MM.1S (cell line): ENCODE data around the gene KCNT1.

Experiments
- EZH2 ChIP-seq: fragments of 300-600 bp; sonication (generic); optimal IDR thresholded peaks from 2 replicates; pipeline ENCODE3; 2017; ENCODE audit warnings: low read depth, mild to moderate bottlenecking, antibody characterized with exemption, low read length, mixed read lengths
- TF ChIP-seq, protein P1 (sequence below): fragments of 300-600 bp; sonication (generic); IDR thresholded peaks from 2 replicates; pipeline ENCODE4 v1.5.1; 2016; ENCODE audit warnings: antibody characterized with exemption, low read length, mixed read lengths

DNA sequence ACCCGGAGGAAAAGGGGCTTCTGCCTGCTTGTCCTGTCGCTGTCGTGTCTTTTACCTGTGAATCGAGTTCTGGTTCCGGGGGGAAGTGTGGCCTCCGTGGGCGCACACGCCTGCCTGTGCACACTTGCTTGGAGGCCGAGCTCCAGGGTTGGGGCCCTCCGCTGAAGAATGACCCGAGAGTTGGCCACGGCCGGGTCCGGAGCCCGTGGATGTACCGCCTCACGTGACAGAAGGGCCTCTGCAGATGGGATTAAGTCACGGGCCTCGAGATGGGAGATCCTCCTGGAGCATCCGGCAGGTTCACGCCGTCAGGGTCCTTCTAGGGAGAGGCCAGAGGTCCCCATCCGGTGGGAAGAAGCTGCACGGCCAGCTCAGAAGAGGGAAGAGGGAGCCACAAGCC is 81.0 kb downstream of the KCNT1 start:
- TF ChIP-seq, protein P1, sequence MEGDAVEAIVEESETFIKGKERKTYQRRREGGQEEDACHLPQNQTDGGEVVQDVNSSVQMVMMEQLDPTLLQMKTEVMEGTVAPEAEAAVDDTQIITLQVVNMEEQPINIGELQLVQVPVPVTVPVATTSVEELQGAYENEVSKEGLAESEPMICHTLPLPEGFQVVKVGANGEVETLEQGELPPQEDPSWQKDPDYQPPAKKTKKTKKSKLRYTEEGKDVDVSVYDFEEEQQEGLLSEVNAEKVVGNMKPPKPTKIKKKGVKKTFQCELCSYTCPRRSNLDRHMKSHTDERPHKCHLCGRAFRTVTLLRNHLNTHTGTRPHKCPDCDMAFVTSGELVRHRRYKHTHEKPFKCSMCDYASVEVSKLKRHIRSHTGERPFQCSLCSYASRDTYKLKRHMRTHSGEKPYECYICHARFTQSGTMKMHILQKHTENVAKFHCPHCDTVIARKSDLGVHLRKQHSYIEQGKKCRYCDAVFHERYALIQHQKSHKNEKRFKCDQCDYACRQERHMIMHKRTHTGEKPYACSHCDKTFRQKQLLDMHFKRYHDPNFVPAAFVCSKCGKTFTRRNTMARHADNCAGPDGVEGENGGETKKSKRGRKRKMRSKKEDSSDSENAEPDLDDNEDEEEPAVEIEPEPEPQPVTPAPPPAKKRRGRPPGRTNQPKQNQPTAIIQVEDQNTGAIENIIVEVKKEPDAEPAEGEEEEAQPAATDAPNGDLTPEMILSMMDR, result no peak
- no peak for TF ChIP-seq EZH2
